Fibroblast of mammary gland (primary cell): ENCODE measurements around the gene DTX2.
"Not testable (repeated sequence)": the region's sequence is repeated elsewhere in the genome, so short reads cannot be mapped to it uniquely, and the experiment has no call there.

Experiments used
- DNase-seq: peaks from one replicate; pipeline ENCODE4 v3.0.0-alpha.2; 2010; ENCODE audit warnings: low read depth
- H3K4me3 ChIP-seq: 2 replicates; pipeline ENCODE4 v1.5.1; 2011; ENCODE audit warnings: low read depth, mild to moderate bottlenecking, low read length, moderate library complexity; ENCODE audit not compliant: control insufficient read depth
- CTCF ChIP-seq: conservative IDR thresholded peaks from 2 replicates; pipeline ENCODE4 v1.5.1; 2011; ENCODE audit warnings: low read depth, low read length, inconsistent platforms; ENCODE audit not compliant: control insufficient read depth, insufficient read depth

DTX2 gene

GRCh38 chr7:76461464-76462101 is at the start of gene DTX2:
TSS of gene DTX2 (plus strand) at chr7:76461709. CDS start at chr7:76480510, 18,801 bp downstream.
- not testable (repeated sequence) for DNase-seq
- H3K4me3 ChIP-seq, result peak within 1 kb of the TSS; percentile 25

- no peak overlapping the region for H3K4me3 ChIP-seq
- DNase-seq, result no peak
Observed at GRCh38 chr7:76412249-76412648, 49.3 kb upstream of the DTX2 start.

GRCh38 chr7:76417654-76418310 is 43.7 kb upstream of the DTX2 start:
- DNase-seq, result not testable (repeated sequence)

More at GRCh38 chr7:76412249-76412648, 49.3 kb upstream of the DTX2 start:
- no peak for TF ChIP-seq CTCF

GRCh38 chr7:76421097-76421496 is 40.4 kb upstream of the DTX2 start:
- H3K4me3 ChIP-seq, result not testable (repeated sequence)
- DNase-seq, result peak; percentile 97

More at GRCh38 chr7:76417654-76418310, 43.7 kb upstream of the DTX2 start:
- not testable (repeated sequence) for H3K4me3 ChIP-seq

GRCh38 chr7:76423666-76424412 is 37.7 kb upstream of the DTX2 start:
- no peak overlapping the region for H3K4me3 ChIP-seq
- TF ChIP-seq CTCF, result no peak
- DNase-seq, result no peak

- no peak within 1 kb of the TSS for H3K4me3 ChIP-seq
- no peak for DNase-seq
- TF ChIP-seq CTCF, result no peak
Observed at GRCh38 chr7:76424413-76425111, 36.9 kb upstream of the DTX2 start, which contains the start of gene ZP3. TSS of gene ZP3 (plus strand) at chr7:76424950. CDS start at chr7:76424965, 15 bp downstream.

GRCh38 chr7:76425156-76425555 is 36.4 kb upstream of the DTX2 start:
- no peak overlapping the region for H3K4me3 ChIP-seq
- TF ChIP-seq CTCF, result no peak
- DNase-seq, result no peak

- not testable (repeated sequence) for DNase-seq, H3K4me3 ChIP-seq
Observed at GRCh38 chr7:76425558-76425957, 36.0 kb upstream of the DTX2 start.
